A673 (cell line): ENCODE results near the gene DNAJC30. TPM values are rescaled to one million over a fixed set of nuclear protein-coding genes. Genes with fewer than 3 reads are reported as not detected.
"Not testable (repeated sequence)": the region's sequence is repeated elsewhere in the genome, so short reads cannot be mapped to it uniquely, and the experiment has no call there.

Experiments
- BruUV-seq: library from RNA; stranded (reverse); fragments of 400-500 nt; replicated peaks from 2 replicates; lab custom pipeline; 2021; lab: Mats Ljungman, UMichigan
- CTCF ChIA-PET: fragments of 300-600 bp; sonication (Branson Sonifier 250); formaldehyde crosslinking; loops from one replicate; lab custom pipeline; 2022; ENCODE audit warnings: antibody characterized with exemption; lab: Charles Lee
- POLR2A ChIA-PET: fragments of 300-600 bp; sonication (Branson Sonifier 250); formaldehyde crosslinking; loops from one replicate; lab custom pipeline; 2022; ENCODE audit warnings: antibody characterized with exemption; ENCODE audit not compliant: low non-redundant PET; lab: Charles Lee
- DNase-seq: peaks from one replicate; pipeline ENCODE4 v3.0.0-alpha.2; 2015; ENCODE audit warnings: low spot score
- H3K27ac ChIP-seq: fragments of 200-600 bp; sonication (generic); 2 replicates; pipeline ENCODE4 v1.5.1; 2016; ENCODE audit warnings: mixed run types, low read depth, mild to moderate bottlenecking, mixed read lengths, antibody characterized with exemption, low read length; ENCODE audit not compliant: poor library complexity, severe bottlenecking
- H3K27me3 ChIP-seq: fragments of 200-600 bp; sonication (generic); replicated peaks from 2 replicates; pipeline ENCODE4 v1.6.1; 2017; ENCODE audit warnings: mixed run types, low read depth, mild to moderate bottlenecking, mixed read lengths, antibody characterized with exemption, low read length; ENCODE audit not compliant: insufficient read depth, poor library complexity
- H3K36me3 ChIP-seq: fragments of 200-600 bp; sonication (generic); 2 replicates; pipeline ENCODE4 v1.6.1; 2016; ENCODE audit warnings: mixed run types, mild to moderate bottlenecking, mixed read lengths, antibody characterized with exemption, low read length; ENCODE audit not compliant: insufficient read depth, poor library complexity, severe bottlenecking
- H3K4me1 ChIP-seq: fragments of 200-600 bp; sonication (generic); 2 replicates; pipeline ENCODE4 v1.6.1; 2017; ENCODE audit warnings: mixed run types, mild to moderate bottlenecking, mixed read lengths, antibody characterized with exemption, low read length; ENCODE audit not compliant: insufficient read depth, poor library complexity, severe bottlenecking
- H3K4me3 ChIP-seq: fragments of 200-600 bp; sonication (generic); 2 replicates; pipeline ENCODE4 v1.5.1; 2016; ENCODE audit warnings: low read depth, mixed run types, mild to moderate bottlenecking, mixed read lengths, low read length; ENCODE audit not compliant: poor library complexity, severe bottlenecking
- H3K9me3 ChIP-seq: fragments of 200-600 bp; sonication (generic); 2 replicates; pipeline ENCODE4 v1.6.1; 2016; ENCODE audit warnings: mixed run types, low read depth, mild to moderate bottlenecking, mixed read lengths, antibody characterized with exemption, low read length; ENCODE audit not compliant: poor library complexity, severe bottlenecking
- EZH2 ChIP-seq: fragments of 200-600 bp; sonication (generic); IDR thresholded peaks from 2 replicates; pipeline ENCODE4 v1.6.1; 2017; ENCODE audit warnings: borderline replicate concordance, low read depth, mild to moderate bottlenecking, mixed read lengths, antibody characterized with exemption, low read length; ENCODE audit not compliant: poor library complexity, severe bottlenecking
- intact Hi-C: fragments of 100-400 bp; cut with micrococcal nuclease; formaldehyde crosslinking; loops from one replicate; pipeline ENCODE4 v1.10.0; 2022; ENCODE audit not compliant: unreplicated experiment
- total RNA-seq: library from RNA; stranded (reverse); gene quantifications from 2 replicates; pipeline ENCODE4 v1.2.3, GENCODE V29; 2021
- TF ChIP-seq, protein P1 (sequence below): fragments of 300-800, 200-600 bp; sonication (generic); conservative IDR thresholded peaks from 2 replicates; pipeline ENCODE4 v1.5.1; 2017; ENCODE audit warnings: low read depth, mild to moderate bottlenecking, antibody characterized with exemption, low read length, moderate library complexity, mixed read lengths

DNAJC30 gene
- total RNA-seq, 1 experiment from 2014 or later, result 11.8 TPM

GRCh38 chr7:73663033-73663432, 20.2 kb downstream of the DNAJC30 start:
- intact Hi-C loops, result no loop called here
- no peaks in the 10 kb centered on the region for H3K9me3 ChIP-seq
- CTCF ChIA-PET, result no interaction called here

DNA sequence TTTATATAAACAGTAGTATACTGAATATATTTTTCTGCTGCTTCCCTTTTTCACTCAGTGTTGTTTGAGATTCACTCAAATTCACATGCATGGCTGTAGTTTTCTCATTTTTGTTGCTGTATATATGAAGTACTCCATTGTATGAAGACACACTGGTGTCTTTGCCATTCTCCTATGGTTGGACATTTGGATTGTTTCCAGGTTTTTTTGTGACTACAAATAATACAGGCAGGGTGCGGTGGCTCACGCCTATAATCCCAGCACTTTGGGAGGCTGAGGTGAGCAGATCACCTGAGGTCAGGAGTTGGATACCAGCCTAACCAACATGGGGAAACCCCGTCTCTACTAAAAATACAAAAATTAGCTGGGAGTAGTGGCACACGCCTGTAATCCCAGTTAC, 22.7 kb downstream of the DNAJC30 start:
- DNase-seq, H3K36me3 ChIP-seq, BruUV-seq, H3K27me3 ChIP-seq, H3K4me1 ChIP-seq, CTCF ChIA-PET, H3K9me3 ChIP-seq, intact Hi-C loops, H3K27ac ChIP-seq, H3K4me3 ChIP-seq: not testable (repeated sequence)
- POLR2A ChIA-PET, result interaction anchor here (0.5 kb wide), 1 partner anchor 39 kb away, joined by 4 read pairs; no protein-coding TSS in a partner anchor

More at GRCh38 chr7:73663033-73663432, 20.2 kb downstream of the DNAJC30 start:
- H3K36me3 ChIP-seq, result no peaks in the 10 kb centered on the region
- no peaks in the 10 kb centered on the region for H3K27me3 ChIP-seq
- no peak for DNase-seq
- H3K4me3 ChIP-seq, result no peak overlapping the region
- no peak for TF ChIP-seq EZH2
- TF ChIP-seq, protein P1, sequence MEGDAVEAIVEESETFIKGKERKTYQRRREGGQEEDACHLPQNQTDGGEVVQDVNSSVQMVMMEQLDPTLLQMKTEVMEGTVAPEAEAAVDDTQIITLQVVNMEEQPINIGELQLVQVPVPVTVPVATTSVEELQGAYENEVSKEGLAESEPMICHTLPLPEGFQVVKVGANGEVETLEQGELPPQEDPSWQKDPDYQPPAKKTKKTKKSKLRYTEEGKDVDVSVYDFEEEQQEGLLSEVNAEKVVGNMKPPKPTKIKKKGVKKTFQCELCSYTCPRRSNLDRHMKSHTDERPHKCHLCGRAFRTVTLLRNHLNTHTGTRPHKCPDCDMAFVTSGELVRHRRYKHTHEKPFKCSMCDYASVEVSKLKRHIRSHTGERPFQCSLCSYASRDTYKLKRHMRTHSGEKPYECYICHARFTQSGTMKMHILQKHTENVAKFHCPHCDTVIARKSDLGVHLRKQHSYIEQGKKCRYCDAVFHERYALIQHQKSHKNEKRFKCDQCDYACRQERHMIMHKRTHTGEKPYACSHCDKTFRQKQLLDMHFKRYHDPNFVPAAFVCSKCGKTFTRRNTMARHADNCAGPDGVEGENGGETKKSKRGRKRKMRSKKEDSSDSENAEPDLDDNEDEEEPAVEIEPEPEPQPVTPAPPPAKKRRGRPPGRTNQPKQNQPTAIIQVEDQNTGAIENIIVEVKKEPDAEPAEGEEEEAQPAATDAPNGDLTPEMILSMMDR, result no peak
- no TSS peak for BruUV-seq
- no peaks in the 10 kb centered on the region for H3K4me1 ChIP-seq
- POLR2A ChIA-PET, result no interaction called here
- no peak overlapping the region for H3K27ac ChIP-seq

GRCh38 chr7:73659983-73660382, 23.3 kb downstream of the DNAJC30 start:
- TF ChIP-seq, protein P1, result no peak
- TF ChIP-seq EZH2, result no peak
- Histone ChIP-seq H3K4me1 (no peaks in the 10 kb centered on the region), H3K36me3 (no peaks in the 10 kb centered on the region), H3K4me3 (no peak overlapping the region), H3K27ac (no peak overlapping the region), H3K9me3 (no peaks in the 10 kb centered on the region), H3K27me3 (no peaks in the 10 kb centered on the region)
- no peak for DNase-seq
- BruUV-seq, result no TSS peak
- POLR2A ChIA-PET, result interaction anchor here (0.5 kb wide), 1 partner anchor 38 kb away, joined by 4 read pairs; no protein-coding TSS in a partner anchor
- intact Hi-C loops, result no loop called here
- CTCF ChIA-PET, result no interaction called here

- intact Hi-C loops, DNase-seq: not testable (repeated sequence)
Observed at GRCh38 chr7:73655309-73655708, 27.9 kb downstream of the DNAJC30 start.

More at GRCh38 chr7:73655309-73655708, 27.9 kb downstream of the DNAJC30 start:
- H3K9me3 ChIP-seq, H3K27me3 ChIP-seq, H3K4me1 ChIP-seq, BruUV-seq, H3K36me3 ChIP-seq, H3K4me3 ChIP-seq, POLR2A ChIA-PET, H3K27ac ChIP-seq: not testable (repeated sequence)
- CTCF ChIA-PET, result interaction anchor here (0.6 kb wide), 1 partner anchor 22 kb away, joined by 8 read pairs; no protein-coding TSS in a partner anchor
